Right forelimb (tissue), 1 donor: Measurements from ENCODE around the gene PPM1A.

Experiments used
- DNase-seq: peaks from one replicate; pipeline ENCODE4 v3.0.0-alpha.2; 2018

The PPM1A gene

GRCh38 chr14:60327447-60328331 lies 78.7 kb downstream of the PPM1A start:
- DNase-seq = peak; percentile 60

- no peak for DNase-seq
These were observed 79.6 kb downstream of the PPM1A start for GRCh38 chr14:60328583-60328982.

- DNase-seq = no peak
These were observed 80.3 kb downstream of the PPM1A start for GRCh38 chr14:60329274-60329673.

GRCh38 chr14:60331201-60332045 lies 82.4 kb downstream of the PPM1A start:
- DNase-seq = peak; percentile 70

- DNase-seq = no peak
These were observed 83.0 kb downstream of the PPM1A start for GRCh38 chr14:60332046-60332399.

- no peak for DNase-seq
These were observed 83.8 kb downstream of the PPM1A start for GRCh38 chr14:60332869-60333268.

GRCh38 chr14:60339571-60339970 lies 90.5 kb downstream of the PPM1A start:
- no peak for DNase-seq

- no peak for DNase-seq
These were observed 94.6 kb downstream of the PPM1A start for GRCh38 chr14:60343571-60344071.

GRCh38 chr14:60344751-60345150 lies 95.7 kb downstream of the PPM1A start:
- DNase-seq = no peak

- no peak for DNase-seq
These were observed 97.7 kb downstream of the PPM1A start for GRCh38 chr14:60346706-60347105.

- no peak for DNase-seq
These were observed 99.2 kb downstream of the PPM1A start for GRCh38 chr14:60348211-60348610.
